Mammary epithelial cell (primary cell): ENCODE results near the gene GNG13.

Experiments used
- CTCF ChIP-seq, 2 donors: IDR thresholded peaks in 1 of 2; conservative IDR thresholded peaks in 1 of 2; 2 replicates each; pipeline ENCODE4 v1.5.1; 2011 to 2012; ENCODE audit warnings: inconsistent platforms in 2 of 2, low read length in 2 of 2, mild to moderate bottlenecking in 2 of 2, control low read depth in 1 of 2, low read depth in 1 of 2; ENCODE audit not compliant: insufficient read depth in 1 of 2; ENCODE audit errors: extremely low read depth in 1 of 2
- EZH2 ChIP-seq: IDR thresholded peaks from 2 replicates; pipeline ENCODE4 v1.6.1; 2012; ENCODE audit warnings: low read length, inconsistent platforms, borderline replicate concordance

GRCh38 chr16:813204-813915 lies 12.8 kb upstream of the GNG13 start:
- peak; percentile 13 to 49 for TF ChIP-seq CTCF (conservative IDR thresholded peaks at IDR 0.05 in 1 of 2, IDR thresholded peaks at IDR 0.05 in 1 of 2; ENCODE audit: extremely low read depth in 1 of 2, insufficient read depth in 1 of 2, low read depth in 1 of 2, low read length in 2 of 2)
- TF ChIP-seq EZH2 = no peak
